H9 (cell line): ENCODE data around the gene MYO15A. TPM values are rescaled to one million over a fixed set of nuclear protein-coding genes. Genes with fewer than 3 reads are reported as not detected.
A peak's percentile ranks its signal among the peaks of the same experiment; 100 is the strongest.

Source experiments
- DNase-seq: peaks from one replicate; pipeline ENCODE4 v3.0.0-alpha.2; 2017
- H2AFZ ChIP-seq: one replicate; pipeline ENCODE4 v1.6.1; 2013; ENCODE audit warnings: mild to moderate bottlenecking, low read length, control low read depth, moderate library complexity
- H2AK5ac ChIP-seq: 2 replicates; pipeline ENCODE4 v1.6.1; 2013; ENCODE audit warnings: low read length, control low read depth, mixed read lengths; ENCODE audit not compliant: insufficient read length
- H2BK120ac ChIP-seq: one replicate; pipeline ENCODE4 v1.6.1; 2013; ENCODE audit warnings: low read depth, mild to moderate bottlenecking, low read length, control low read depth, inconsistent platforms; ENCODE audit not compliant: poor library complexity, severe bottlenecking
- H2BK12ac ChIP-seq: 2 replicates; pipeline ENCODE4 v1.6.1; 2013; ENCODE audit warnings: low read length, control low read depth, mixed read lengths, low read depth; ENCODE audit not compliant: insufficient read length
- H2BK15ac ChIP-seq: 2 replicates; pipeline ENCODE4 v1.6.1; 2013; ENCODE audit warnings: low read depth, low read length, control low read depth
- H2BK20ac ChIP-seq: one replicate; pipeline ENCODE4 v1.6.1; 2013; ENCODE audit warnings: low read depth, mild to moderate bottlenecking, low read length, control low read depth, inconsistent platforms; ENCODE audit not compliant: poor library complexity, severe bottlenecking
- H2BK5ac ChIP-seq: 2 replicates; pipeline ENCODE4 v1.6.1; 2013; ENCODE audit warnings: low read length, control low read depth, mixed read lengths; ENCODE audit not compliant: insufficient read length
- H3K14ac ChIP-seq: 2 replicates; pipeline ENCODE4 v1.6.1; 2013; ENCODE audit warnings: low read length, control low read depth; ENCODE audit not compliant: insufficient read depth
- H3K18ac ChIP-seq: 2 replicates; pipeline ENCODE4 v1.6.1; 2013; ENCODE audit warnings: low read depth, mild to moderate bottlenecking, mixed read lengths, low read length, control low read depth; ENCODE audit not compliant: insufficient read length
- H3K23ac ChIP-seq: 2 replicates; pipeline ENCODE4 v1.6.1; 2013; ENCODE audit warnings: low read length, control low read depth, mixed read lengths, low read depth; ENCODE audit not compliant: insufficient read length
- H3K23me2 ChIP-seq: 2 replicates; pipeline ENCODE4 v1.6.1; 2013; ENCODE audit warnings: low read depth, mild to moderate bottlenecking, mixed read lengths, low read length, control low read depth; ENCODE audit not compliant: insufficient read length, poor library complexity, severe bottlenecking
- H3K27ac ChIP-seq: 2 replicates; pipeline ENCODE4 v1.5.1; 2013; ENCODE audit warnings: low read length, control low read depth, mixed read lengths, low read depth; ENCODE audit not compliant: insufficient read length
- H3K27me3 ChIP-seq: 2 replicates; pipeline ENCODE4 v1.6.1; 2013; ENCODE audit warnings: low read length, control low read depth, inconsistent platforms; ENCODE audit not compliant: insufficient read depth
- H3K4ac ChIP-seq: 2 replicates; pipeline ENCODE4 v1.6.1; 2013; ENCODE audit warnings: low read depth, mild to moderate bottlenecking, control low read depth, inconsistent platforms, low read length, moderate library complexity
- H3K4me1 ChIP-seq: 2 replicates; pipeline ENCODE4 v1.6.1; 2013; ENCODE audit warnings: low read length, control low read depth, inconsistent platforms; ENCODE audit not compliant: insufficient read depth
- H3K4me2 ChIP-seq: 2 replicates; pipeline ENCODE4 v1.6.1; 2013; ENCODE audit warnings: low read length, control low read depth, mixed read lengths; ENCODE audit not compliant: insufficient read length, insufficient read depth
- H3K56ac ChIP-seq: 2 replicates; pipeline ENCODE4 v1.6.1; 2013; ENCODE audit warnings: low read depth, mild to moderate bottlenecking, mixed read lengths, low read length, control low read depth; ENCODE audit not compliant: insufficient read length
- H3K79me1 ChIP-seq: 2 replicates; pipeline ENCODE4 v1.6.1; 2013; ENCODE audit warnings: low read depth, mild to moderate bottlenecking, moderate library complexity, low read length, control low read depth, inconsistent platforms; ENCODE audit not compliant: insufficient read depth, poor library complexity, severe bottlenecking
- H3K79me2 ChIP-seq: 2 replicates; pipeline ENCODE4 v1.6.1; 2013; ENCODE audit warnings: low read length, control low read depth, inconsistent platforms; ENCODE audit not compliant: insufficient read depth
- H3K9ac ChIP-seq: 2 replicates; pipeline ENCODE4 v1.6.1; 2013; ENCODE audit warnings: low read length, control low read depth, mixed read lengths; ENCODE audit not compliant: insufficient read length; ENCODE audit errors: extremely low read depth
- H3K9me3 ChIP-seq: one replicate; pipeline ENCODE4 v1.6.1; 2013; ENCODE audit warnings: low read depth, low read length, inconsistent platforms; ENCODE audit not compliant: control insufficient read depth
- H3T11ph ChIP-seq: one replicate; pipeline ENCODE4 v1.6.1; 2013; ENCODE audit warnings: mild to moderate bottlenecking, low read length, control low read depth, inconsistent platforms
- H4K20me1 ChIP-seq: one replicate; pipeline ENCODE4 v1.6.1; 2013; ENCODE audit not compliant: control insufficient read depth, insufficient read length, insufficient read depth
- H4K5ac ChIP-seq: 2 replicates; pipeline ENCODE4 v1.6.1; 2013; ENCODE audit warnings: low read depth, mild to moderate bottlenecking, mixed read lengths, low read length, control low read depth; ENCODE audit not compliant: insufficient read length
- H4K8ac ChIP-seq: replicated peaks from 2 replicates; pipeline ENCODE4 v1.6.1; 2013; ENCODE audit warnings: low read length, control low read depth, mixed read lengths, low read depth; ENCODE audit not compliant: insufficient read length
- H4K91ac ChIP-seq: 2 replicates; pipeline ENCODE4 v1.6.1; 2013; ENCODE audit warnings: low read depth, mild to moderate bottlenecking, moderate library complexity, mixed read lengths, low read length, control low read depth; ENCODE audit not compliant: insufficient read length
- H3K27ac Mint-ChIP-seq, 3 experiments: 2 replicates in 2 of 3; 3 replicates in 1 of 3; pipeline ENCODE4 v1.8.0; 2020 to 2021; ENCODE audit warnings: mixed read lengths in 3 of 3, mild to moderate bottlenecking in 1 of 3, moderate library complexity in 1 of 3
- H3K27me3 Mint-ChIP-seq: 2 replicates; pipeline ENCODE4 v1.8.0; 2021; ENCODE audit warnings: low read depth, mild to moderate bottlenecking, moderate library complexity, mixed read lengths
- H3K36me3 Mint-ChIP-seq, 3 experiments: 2 replicates in 2 of 3; 3 replicates in 1 of 3; pipeline ENCODE4 v1.8.0; 2020 to 2021; ENCODE audit warnings: low read depth in 3 of 3, mixed read lengths in 3 of 3; ENCODE audit not compliant: insufficient read depth in 1 of 3
- H3K4me1 Mint-ChIP-seq, 2 experiments: 2 replicates each; pipeline ENCODE4 v1.8.0; 2020; ENCODE audit warnings: mixed read lengths in 2 of 2
- H3K4me3 Mint-ChIP-seq, 2 experiments: 2 replicates in 1 of 2; 3 replicates in 1 of 2; pipeline ENCODE4 v1.8.0; 2020 to 2021; ENCODE audit warnings: mild to moderate bottlenecking in 2 of 2, mixed read lengths in 2 of 2, moderate library complexity in 1 of 2
- H3K9me3 Mint-ChIP-seq, 2 experiments: 2 replicates in 1 of 2; 3 replicates in 1 of 2; pipeline ENCODE4 v1.8.0; 2020; ENCODE audit warnings: mild to moderate bottlenecking in 2 of 2, mixed read lengths in 2 of 2, moderate library complexity in 1 of 2
- CTCF ChIP-seq: fragments of 200-600 bp; sonication (generic); conservative IDR thresholded peaks from 3 replicates; pipeline ENCODE4 v1.8.0; 2021; ENCODE audit warnings: antibody characterized with exemption, mild to moderate bottlenecking
- WGBS: extraction: QIAGEN DNeasy Blood & Tissue Kit; methylation state at CpG from one replicate; pipeline ENCODE4 v1.1.7; 2013; ENCODE audit warnings: missing lambda C conversion rate, low lambda C conversion rate, mixed read lengths; ENCODE audit not compliant: insufficient read length; ENCODE audit errors: extremely low coverage; 5-methylcytosine and 5-hydroxymethylcytosine counted together
- total RNA-seq: library from RNA; stranded (reverse); gene quantifications from 2 replicates; pipeline ENCODE4 v1.2.1, GENCODE V29; 2021

MYO15A gene
- total RNA-seq, 1 experiment from 2014 or later, result 2.5 TPM

- H3K9ac ChIP-seq, result no peak overlapping the region
- no peak overlapping the region for H3K27ac ChIP-seq
- H3K4me2 ChIP-seq, result no peak overlapping the region
- no peak overlapping the region for H2BK120ac ChIP-seq
- peaks cover 7% of the 10 kb centered on the region for H3K23me2 ChIP-seq
- no peak overlapping the region for H2AFZ ChIP-seq
- no peak overlapping the region for H2BK12ac ChIP-seq
- no peaks in the 10 kb centered on the region for H3K27me3 Mint-ChIP-seq
- H3K18ac ChIP-seq, result no peak overlapping the region
- no peak overlapping the region for H3K56ac ChIP-seq
- H3K4me1 ChIP-seq, result no peaks in the 10 kb centered on the region
- WGBS, result no CpG with 5 or more reads among the region's 2 CpGs
- peaks cover 9 to 15% of the 10 kb centered on the region in 2 experiments for H3K4me1 Mint-ChIP-seq
- no peaks in the 10 kb centered on the region for H3K9me3 ChIP-seq
- no peak overlapping the region for H4K91ac ChIP-seq
- no peak overlapping the region for H4K5ac ChIP-seq
- no peak overlapping the region for H3K14ac ChIP-seq
- H3K79me2 ChIP-seq, result no peaks in the 10 kb centered on the region
- no peak overlapping the region for H2BK20ac ChIP-seq
- TF ChIP-seq CTCF, result no peak
- no peak overlapping the region for H3T11ph ChIP-seq
- no peak overlapping the region for H3K23ac ChIP-seq
- no peaks in the 10 kb centered on the region for H3K27me3 ChIP-seq
- H3K27ac Mint-ChIP-seq, result peak overlapping the region in 1 of 3 experiments; percentile 77; a peak in 1 of 7 replicates
- no peaks in the 10 kb centered on the region for H3K9me3 Mint-ChIP-seq
- no peak overlapping the region for H3K4ac ChIP-seq
- no peak overlapping the region for H4K8ac ChIP-seq
- peaks cover 5 to 29% (median 18%) of the 10 kb centered on the region in 3 experiments; a peak in 6 of 7 replicates for H3K36me3 Mint-ChIP-seq
- peak overlapping the region; percentile 98; a peak in 4 of 5 replicates for H3K4me3 Mint-ChIP-seq
- H4K20me1 ChIP-seq, result no peaks in the 10 kb centered on the region
- no peak for DNase-seq
- no peaks in the 10 kb centered on the region for H3K79me1 ChIP-seq
- H2BK5ac ChIP-seq, result no peak overlapping the region
- no peak overlapping the region for H2BK15ac ChIP-seq
- no peak overlapping the region for H2AK5ac ChIP-seq
Measured at GRCh38 chr17:18089613-18090012, 18.9 kb upstream of the MYO15A start.
